Karpas-422 (cell line): ENCODE measurements around the gene PRELID3B. TPM values are rescaled to one million over a fixed set of nuclear protein-coding genes. Genes with fewer than 3 reads are reported as not detected.

Source experiments
- DNase-seq: peaks from one replicate; pipeline ENCODE4 v3.0.0-alpha.2; 2015
- H2AFZ ChIP-seq: fragments of 200-600 bp; sonication (generic); 2 replicates; pipeline ENCODE4 v1.6.1; 2014; ENCODE audit warnings: antibody characterized with exemption, low read length, mixed read lengths
- H3K27ac ChIP-seq: fragments of 200-600 bp; sonication (generic); 2 replicates; pipeline ENCODE4 v1.5.1; 2014; ENCODE audit warnings: mild to moderate bottlenecking, low read length, moderate library complexity
- H3K27me3 ChIP-seq: fragments of 200-600 bp; sonication (generic); 2 replicates; pipeline ENCODE4 v1.6.1; 2014; ENCODE audit warnings: low read length, mixed read lengths
- H3K36me3 ChIP-seq: fragments of 200-600 bp; sonication (generic); 2 replicates; pipeline ENCODE4 v1.6.1; 2014; ENCODE audit warnings: low read length, mixed read lengths; ENCODE audit not compliant: insufficient read depth
- H3K4me1 ChIP-seq: fragments of 200-600 bp; sonication (generic); 2 replicates; pipeline ENCODE4 v1.6.1; 2014; ENCODE audit warnings: mild to moderate bottlenecking, low read length, mixed read lengths
- H3K4me2 ChIP-seq: fragments of 200-600 bp; sonication (generic); 2 replicates; pipeline ENCODE4 v1.6.1; 2014; ENCODE audit warnings: low read length, low read depth, mild to moderate bottlenecking; ENCODE audit not compliant: poor library complexity, severe bottlenecking
- H3K4me3 ChIP-seq: fragments of 200-600 bp; sonication (generic); 2 replicates; pipeline ENCODE4 v1.5.1; 2014; ENCODE audit warnings: mild to moderate bottlenecking, antibody characterized with exemption, low read length, mixed read lengths
- H3K79me2 ChIP-seq: fragments of 200-600 bp; sonication (generic); 2 replicates; pipeline ENCODE4 v1.6.1; 2014; ENCODE audit warnings: mild to moderate bottlenecking, low read length, mixed read lengths
- H3K9ac ChIP-seq: fragments of 200-600 bp; sonication (generic); 2 replicates; pipeline ENCODE4 v1.6.0; 2014; ENCODE audit warnings: low read length
- H3K9me2 ChIP-seq: fragments of 200-600 bp; sonication (generic), shearing (Covaris generic); replicated peaks from 2 replicates; pipeline ENCODE4 v1.6.0; 2014; ENCODE audit warnings: mild to moderate bottlenecking, low read length, moderate library complexity; ENCODE audit not compliant: insufficient read depth
- H3K9me3 ChIP-seq: fragments of 300-700, 200-600 bp; sonication (generic); 2 replicates; pipeline ENCODE4 v1.6.1; 2014; ENCODE audit warnings: low read length, mixed read lengths
- H4K20me1 ChIP-seq: fragments of 200-600 bp; sonication (generic); 2 replicates; pipeline ENCODE4 v1.6.1; 2014; ENCODE audit warnings: mild to moderate bottlenecking, antibody characterized with exemption, low read length, low read depth; ENCODE audit not compliant: insufficient read depth
- total RNA-seq: library from RNA; depleted of rRNA; stranded (reverse); fragments of >200 nt; shearing (Covaris generic); gene quantifications from 2 replicates; pipeline ENCODE4 v1.2.3, GENCODE V29; 2014; ENCODE audit warnings: low replicate concordance

PRELID3B gene
- total RNA-seq, 1 experiment from 2014 or later: 271 TPM

DNA sequence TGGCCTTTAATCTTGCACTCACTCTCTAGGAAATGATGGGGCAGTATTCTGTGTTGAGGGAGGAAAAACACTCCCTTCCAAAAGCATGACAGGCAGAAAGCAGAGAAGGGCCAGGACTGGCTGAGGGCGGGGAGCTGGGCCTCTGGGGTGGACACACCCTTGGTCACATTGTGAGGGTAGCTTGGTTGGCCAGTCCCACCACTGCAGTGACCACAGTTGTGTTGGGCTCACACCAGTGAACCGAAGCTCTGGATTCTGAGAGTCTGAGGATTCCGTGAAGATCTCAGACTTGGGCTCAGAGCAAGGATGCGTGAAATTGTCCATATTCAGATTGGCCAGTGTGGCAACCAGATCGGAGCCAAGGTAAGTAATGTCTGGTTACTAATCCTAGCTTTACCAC lies 23.4 kb downstream of the PRELID3B start, which contains the start of gene TUBB1:
TUBB1 (plus strand) TSS at position 213 of the 400 bp plus-strand sequence; CDS start at position 307, 94 bp downstream.
- H3K9me2 ChIP-seq: no peaks in the 10 kb centered on the region
- peaks cover 13% of the 10 kb centered on the region for H3K4me1 ChIP-seq
- H4K20me1 ChIP-seq: no peaks in the 10 kb centered on the region
- no peak within 1 kb of the TSS for H3K4me2 ChIP-seq
- H2AFZ ChIP-seq: no peak within 1 kb of the TSS
- H3K4me3 ChIP-seq: no peak within 1 kb of the TSS
- no peaks in the 10 kb centered on the region for H3K79me2 ChIP-seq
- H3K9me3 ChIP-seq: no peaks in the 10 kb centered on the region
- no peak within 1 kb of the TSS for H3K27ac ChIP-seq
- H3K36me3 ChIP-seq: peaks cover 5% of the 10 kb centered on the region; the same call in 1 of the 2 replicates
- no peak for DNase-seq
- H3K9ac ChIP-seq: no peak within 1 kb of the TSS
- H3K27me3 ChIP-seq: no peaks in the 10 kb centered on the region

GRCh38 chr20:59018817-59019216 lies 23.8 kb downstream of the PRELID3B start:
- H3K4me2 ChIP-seq: no peak overlapping the region
- no peaks in the 10 kb centered on the region for H3K9me3 ChIP-seq
- DNase-seq: no peak
- no peak overlapping the region for H3K4me3 ChIP-seq
- no peaks in the 10 kb centered on the region for H3K79me2 ChIP-seq
- no peak overlapping the region for H3K27ac ChIP-seq
- no peak overlapping the region for H2AFZ ChIP-seq
- no peak overlapping the region for H3K9ac ChIP-seq
- no peaks in the 10 kb centered on the region for H3K9me2 ChIP-seq
- peaks cover 5% of the 10 kb centered on the region; the same call in 1 of the 2 replicates for H3K36me3 ChIP-seq
- H4K20me1 ChIP-seq: no peaks in the 10 kb centered on the region
- H3K4me1 ChIP-seq: peaks cover 13% of the 10 kb centered on the region
- H3K27me3 ChIP-seq: no peaks in the 10 kb centered on the region

GRCh38 chr20:59017493-59018231 lies 24.9 kb downstream of the PRELID3B start:
- Histone ChIP-seq H3K9me3 (no peaks in the 10 kb centered on the region), H3K4me3 (no peak overlapping the region), H2AFZ (no peak overlapping the region), H3K9me2 (no peaks in the 10 kb centered on the region), H3K27me3 (no peaks in the 10 kb centered on the region), H3K4me1 (peaks cover 13% of the 10 kb centered on the region), H3K36me3 (peaks cover 4% of the 10 kb centered on the region; the same call in 1 of the 2 replicates), H3K79me2 (no peaks in the 10 kb centered on the region), H3K4me2 (no peak overlapping the region), H4K20me1 (no peaks in the 10 kb centered on the region), H3K27ac (no peak overlapping the region), H3K9ac (no peak overlapping the region)
- DNase-seq: no peak

DNA sequence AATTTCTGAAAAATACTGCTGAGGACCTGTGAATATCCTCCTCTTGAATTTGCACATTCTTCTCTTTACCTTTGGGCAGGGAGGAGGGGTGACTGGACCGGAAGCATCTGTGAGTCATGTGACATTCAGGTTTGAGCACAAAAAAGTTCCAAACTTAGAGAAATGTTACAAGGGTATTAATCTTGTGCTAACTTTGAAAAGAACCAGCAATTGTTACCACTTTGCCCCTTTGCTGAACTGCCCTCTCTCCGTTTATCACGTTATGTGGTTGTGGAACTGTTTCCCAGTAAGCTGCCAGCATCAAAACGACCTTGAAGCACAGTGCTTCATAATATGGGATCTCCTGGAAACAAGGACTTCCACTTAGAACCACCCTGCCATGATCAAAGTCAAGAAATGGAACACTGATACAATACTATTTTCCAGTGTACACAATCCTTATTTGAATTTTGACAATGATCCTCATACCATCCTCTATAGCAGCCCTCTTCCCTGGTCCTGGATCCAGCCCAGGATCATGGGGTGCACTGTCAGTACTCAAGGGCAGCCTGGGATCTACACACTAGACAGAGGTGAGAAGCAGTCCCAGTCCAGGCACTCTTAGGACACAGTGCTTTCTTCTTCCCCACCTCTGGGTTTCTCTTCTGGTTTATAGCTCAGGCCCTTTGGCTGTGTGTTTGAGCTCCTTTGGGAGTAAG lies 25.6 kb downstream of the PRELID3B start:
- no peaks in the 10 kb centered on the region for H3K9me3 ChIP-seq
- H3K4me2 ChIP-seq: no peak overlapping the region
- H3K27ac ChIP-seq: no peak overlapping the region
- H3K9me2 ChIP-seq: no peaks in the 10 kb centered on the region
- H3K9ac ChIP-seq: no peak overlapping the region
- H4K20me1 ChIP-seq: no peaks in the 10 kb centered on the region
- no peak overlapping the region for H3K4me3 ChIP-seq
- H3K27me3 ChIP-seq: no peaks in the 10 kb centered on the region
- H2AFZ ChIP-seq: peak overlapping the region; percentile 20; the same call in 1 of the 2 replicates
- peaks cover 13% of the 10 kb centered on the region for H3K4me1 ChIP-seq
- no peaks in the 10 kb centered on the region for H3K79me2 ChIP-seq
- DNase-seq: no peak
- H3K36me3 ChIP-seq: no peaks in the 10 kb centered on the region

DNA sequence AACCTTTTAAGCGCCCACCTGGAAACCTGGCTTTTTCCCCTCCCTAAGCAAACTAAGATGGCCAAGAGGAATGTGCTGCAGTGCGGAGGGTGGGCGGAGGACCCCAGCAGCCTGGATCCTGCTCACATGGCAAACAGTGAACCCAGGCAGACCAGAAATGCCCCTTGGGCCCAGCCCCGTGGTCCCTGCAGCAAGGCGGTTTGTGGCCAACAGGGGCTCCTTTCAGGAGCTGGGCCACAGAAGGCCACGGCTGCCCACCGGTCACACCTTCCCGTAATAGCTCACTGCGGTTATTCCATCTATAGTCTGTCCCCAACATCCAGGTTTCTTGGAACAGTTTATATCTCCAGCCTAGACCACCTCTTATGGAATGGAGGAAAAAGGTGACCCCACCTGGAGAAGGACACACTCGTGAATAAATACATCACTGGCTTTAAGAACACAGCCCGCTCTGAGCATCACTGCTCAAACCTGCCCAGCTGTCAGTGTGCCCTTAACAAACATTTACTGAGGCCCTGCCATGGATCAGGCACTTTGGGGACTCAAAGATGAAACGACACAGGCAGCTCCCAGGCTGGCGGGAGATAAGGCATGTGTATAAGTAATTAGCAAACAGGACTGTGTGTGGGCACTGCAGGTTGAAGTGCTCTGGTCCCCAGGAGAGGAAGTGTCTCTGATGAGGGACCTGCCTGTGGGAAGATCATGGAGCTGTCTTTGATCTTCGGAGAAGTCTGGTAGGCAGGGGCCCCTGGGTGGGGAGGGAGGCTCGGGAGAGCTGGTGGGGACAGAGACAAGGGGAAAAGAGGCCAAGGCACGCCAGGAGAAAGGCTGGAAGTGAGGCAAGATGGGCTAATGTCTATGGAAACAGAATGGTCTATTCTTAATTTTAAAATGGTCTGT lies 26.5 kb downstream of the PRELID3B start:
- Histone ChIP-seq H3K27ac (no peak overlapping the region), H3K27me3 (no peaks in the 10 kb centered on the region), H3K4me1 (peaks cover 18% of the 10 kb centered on the region), H2AFZ (no peak overlapping the region), H3K4me2 (no peak overlapping the region), H3K9ac (no peak overlapping the region), H4K20me1 (no peaks in the 10 kb centered on the region), H3K79me2 (no peaks in the 10 kb centered on the region), H3K36me3 (no peaks in the 10 kb centered on the region), H3K4me3 (no peak overlapping the region), H3K9me3 (no peaks in the 10 kb centered on the region), H3K9me2 (no peaks in the 10 kb centered on the region)
- DNase-seq: no peak

DNA sequence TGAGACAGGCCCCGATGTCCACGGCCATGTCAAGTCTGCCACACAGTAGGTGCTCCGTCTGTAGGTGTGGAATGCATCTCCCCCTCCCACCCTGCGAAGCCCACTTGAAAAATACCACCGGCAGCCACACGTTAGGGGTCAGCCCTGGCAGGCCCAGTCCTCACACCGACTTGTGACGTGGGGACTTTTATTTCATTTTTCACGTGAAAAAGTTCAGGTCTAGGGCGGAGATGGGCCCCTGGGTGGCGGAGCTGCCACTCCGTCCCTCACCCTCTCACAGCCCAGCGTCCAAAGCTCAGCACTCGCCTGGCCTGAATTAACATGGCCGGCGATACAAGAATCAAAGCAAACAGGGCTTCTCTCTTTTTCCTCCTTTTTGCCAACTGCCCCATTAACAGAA lies 27.2 kb downstream of the PRELID3B start:
- Histone ChIP-seq H3K9me2 (no peaks in the 10 kb centered on the region), H3K4me3 (no peak overlapping the region), H3K9ac (no peak overlapping the region), H3K27ac (no peak overlapping the region), H2AFZ (no peak overlapping the region), H3K27me3 (no peaks in the 10 kb centered on the region), H4K20me1 (no peaks in the 10 kb centered on the region), H3K79me2 (no peaks in the 10 kb centered on the region), H3K4me1 (peaks cover 18% of the 10 kb centered on the region), H3K4me2 (no peak overlapping the region), H3K9me3 (no peaks in the 10 kb centered on the region), H3K36me3 (no peaks in the 10 kb centered on the region)
- no peak for DNase-seq

DNA sequence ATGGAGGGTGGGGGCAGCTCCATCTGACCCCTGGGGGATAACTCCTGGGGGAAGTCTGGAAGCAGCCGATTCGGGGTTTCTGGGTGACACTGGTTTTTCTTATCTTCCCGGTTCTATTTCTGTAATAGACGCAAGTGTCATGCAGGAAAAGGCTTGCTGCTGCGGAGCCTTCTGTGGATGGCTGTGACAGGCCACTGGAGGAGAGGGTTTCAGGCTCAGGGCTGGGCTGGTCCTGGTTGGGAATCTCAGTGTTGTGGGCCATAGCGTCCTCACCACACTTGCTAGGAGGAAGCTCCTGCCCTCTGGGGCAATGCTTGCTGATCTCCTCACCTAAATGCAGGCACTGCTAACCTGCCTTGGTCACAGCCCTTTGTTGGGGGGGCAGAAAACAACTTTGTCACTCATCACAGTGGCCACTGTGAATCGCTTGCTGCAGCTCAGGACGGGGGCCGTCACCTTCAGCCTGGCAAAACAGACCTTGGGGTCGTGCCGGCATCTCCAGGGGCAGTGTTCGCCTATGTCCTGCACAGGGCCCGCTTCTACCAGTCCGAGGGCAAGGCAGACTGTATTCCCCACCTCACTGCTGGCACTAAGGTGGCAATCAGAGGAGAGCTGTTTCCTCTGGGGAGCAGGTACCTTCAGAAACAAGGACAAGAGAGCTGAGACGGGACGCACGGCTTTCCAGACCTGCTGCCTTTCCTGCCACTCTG lies 27.8 kb downstream of the PRELID3B start:
- H3K9me2 ChIP-seq: no peaks in the 10 kb centered on the region
- no peaks in the 10 kb centered on the region for H3K79me2 ChIP-seq
- H4K20me1 ChIP-seq: no peaks in the 10 kb centered on the region
- H3K9ac ChIP-seq: no peak overlapping the region
- H3K4me1 ChIP-seq: peaks cover 18% of the 10 kb centered on the region
- H3K4me3 ChIP-seq: no peak overlapping the region
- H3K36me3 ChIP-seq: no peaks in the 10 kb centered on the region
- DNase-seq: no peak
- H3K4me2 ChIP-seq: no peak overlapping the region
- H3K9me3 ChIP-seq: no peaks in the 10 kb centered on the region
- H3K27me3 ChIP-seq: no peaks in the 10 kb centered on the region
- H3K27ac ChIP-seq: no peak overlapping the region
- no peak overlapping the region for H2AFZ ChIP-seq
